Activated gamma-delta T cell (primary cell): ENCODE measurements around the gene COQ7.

Experiments
- DNase-seq: peaks from one replicate; lab custom pipeline; 2025; lab: John Stamatoyannopoulos, UW
- total RNA-seq, 2 donors: gene quantifications; one replicate each; lab custom pipeline; 2026; lab: John Stamatoyannopoulos, UW

COQ7 gene
- 20.5 to 24.2 reads per million in 2 donors for total RNA-seq

GRCh38 chr16:19067349-19068236 is at the start of gene COQ7:
COQ7 (plus strand) TSS chr16:19067614; CDS start chr16:19067665, 51 bp downstream.
- peak; percentile 97 for DNase-seq

GRCh38 chr16:19020689-19021088 is 46.7 kb upstream of the COQ7 start:
- no peak for DNase-seq

GRCh38 chr16:19021747-19022146 is 45.7 kb upstream of the COQ7 start:
- no peak for DNase-seq

- no peak for DNase-seq
These were observed 40.0 kb upstream of the COQ7 start for GRCh38 chr16:19027416-19027815.

- no peak for DNase-seq
These were observed 37.4 kb upstream of the COQ7 start for GRCh38 chr16:19029980-19030379.

- DNase-seq, result no peak
These were observed 35.7 kb upstream of the COQ7 start for GRCh38 chr16:19031738-19032137.

GRCh38 chr16:19033761-19034160 is 33.7 kb upstream of the COQ7 start:
- no peak for DNase-seq

GRCh38 chr16:19040400-19040799 is 27.0 kb upstream of the COQ7 start:
- no peak for DNase-seq

- DNase-seq, result no peak
These were observed 22.6 kb upstream of the COQ7 start for GRCh38 chr16:19044769-19045168.

- no peak for DNase-seq
These were observed 21.4 kb upstream of the COQ7 start for GRCh38 chr16:19046062-19046461.

- DNase-seq, result no peak
These were observed 4.7 kb upstream of the COQ7 start for GRCh38 chr16:19062706-19063105.

GRCh38 chr16:19066988-19067348 is 446 bp upstream of the COQ7 start:
- DNase-seq, result no peak

- DNase-seq, result no peak
These were observed 912 bp downstream of the COQ7 start for GRCh38 chr16:19068237-19068815.

GRCh38 chr16:19071811-19072777 is 4.7 kb downstream of the COQ7 start:
- no peak for DNase-seq

- no peak for DNase-seq
These were observed 5.9 kb downstream of the COQ7 start for GRCh38 chr16:19073344-19073743.

- no peak for DNase-seq
These were observed 6.4 kb downstream of the COQ7 start for GRCh38 chr16:19073863-19074262.

- DNase-seq, result no peak
These were observed 8.1 kb downstream of the COQ7 start for GRCh38 chr16:19075511-19075910.

GRCh38 chr16:19077879-19078278 is 10.5 kb downstream of the COQ7 start:
- DNase-seq, result no peak

- no peak for DNase-seq
These were observed 16.3 kb downstream of the COQ7 start for GRCh38 chr16:19083670-19084069.

GRCh38 chr16:19084139-19084538 is 16.7 kb downstream of the COQ7 start:
- DNase-seq, result no peak

GRCh38 chr16:19084879-19085278 is 17.5 kb downstream of the COQ7 start:
- no peak for DNase-seq

GRCh38 chr16:19085679-19086200 is 18.3 kb downstream of the COQ7 start:
- no peak for DNase-seq
